Adipocyte (in vitro differentiated cells): ENCODE measurements around the gene SLC17A7.

Experiments
- DNase-seq: peaks from one replicate; pipeline ENCODE4 v3.0.0-alpha.2; 2015; ENCODE audit warnings: low read depth
- H3K27me3 ChIP-seq: replicated peaks from 2 replicates; pipeline ENCODE4 v1.7.0; 2013; ENCODE audit warnings: mild to moderate bottlenecking, low read length, moderate library complexity; ENCODE audit not compliant: control insufficient read depth, insufficient read depth
- H3K36me3 ChIP-seq: 2 replicates; pipeline ENCODE4 v1.7.0; 2013; ENCODE audit warnings: low read length, mild to moderate bottlenecking, moderate library complexity; ENCODE audit not compliant: control insufficient read depth, insufficient read depth, severe bottlenecking
- H3K4me1 ChIP-seq: 2 replicates; pipeline ENCODE4 v1.7.0; 2013; ENCODE audit warnings: mild to moderate bottlenecking, low read length, moderate library complexity; ENCODE audit not compliant: control insufficient read depth, insufficient read depth
- H3K4me3 ChIP-seq: 2 replicates; pipeline ENCODE4 v1.7.0; 2013; ENCODE audit warnings: mild to moderate bottlenecking, low read length, moderate library complexity
- H3K9ac ChIP-seq: 2 replicates; pipeline ENCODE4 v1.7.0; 2013; ENCODE audit warnings: mild to moderate bottlenecking, low read length, moderate library complexity
- H3K9me3 ChIP-seq: 2 replicates; pipeline ENCODE4 v1.7.0; 2013; ENCODE audit warnings: mild to moderate bottlenecking, low read length, moderate library complexity; ENCODE audit not compliant: control insufficient read depth

SLC17A7 gene

DNA sequence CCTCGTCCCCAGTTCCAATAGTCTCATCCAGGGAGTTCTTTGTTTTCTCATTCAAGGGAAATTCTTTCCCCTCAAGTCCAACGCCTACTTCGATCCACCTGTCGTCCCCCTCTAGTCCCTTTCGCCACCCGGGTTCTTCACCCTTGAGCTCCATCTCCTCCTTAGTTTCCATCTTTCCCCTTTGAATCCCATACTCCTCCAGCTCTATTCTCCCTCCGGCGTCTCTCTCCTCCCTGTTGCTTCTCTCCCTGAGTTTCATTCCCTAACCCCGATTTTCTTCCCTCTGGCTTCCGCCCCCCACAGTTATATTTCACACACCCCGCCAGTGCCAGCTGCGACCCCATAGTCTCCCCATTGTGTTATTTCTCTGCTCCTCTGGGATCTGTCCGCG, 628 bp upstream of the SLC17A7 start:
- Histone ChIP-seq H3K27me3 (peaks cover 47% of the 10 kb centered on the region), H3K4me3 (peak overlapping the region; percentile 54), H3K9me3 (no peaks in the 10 kb centered on the region), H3K4me1 (peaks cover 4% of the 10 kb centered on the region), H3K9ac (no peak overlapping the region), H3K36me3 (no peaks in the 10 kb centered on the region)
- no peak for DNase-seq

- H3K27me3 ChIP-seq = peaks cover 56% of the 10 kb centered on the region
- no peaks in the 10 kb centered on the region for H3K36me3 ChIP-seq
- no peak overlapping the region for H3K9ac ChIP-seq
Observed at GRCh38 chr19:49440439-49441209, 703 bp downstream of the SLC17A7 start.

GRCh38 chr19:49439836-49440235, 1.5 kb downstream of the SLC17A7 start:
- DNase-seq = no peak

More at GRCh38 chr19:49440439-49441209, 703 bp downstream of the SLC17A7 start:
- Histone ChIP-seq H3K9me3 (no peaks in the 10 kb centered on the region), H3K4me1 (peaks cover 4% of the 10 kb centered on the region), H3K4me3 (no peak overlapping the region)
- no peak for DNase-seq

GRCh38 chr19:49438261-49438660, 3.1 kb downstream of the SLC17A7 start:
- no peak for DNase-seq
- Histone ChIP-seq H3K4me3 (no peak overlapping the region), H3K9me3 (no peaks in the 10 kb centered on the region), H3K4me1 (peaks cover 4% of the 10 kb centered on the region), H3K27me3 (peaks cover 60% of the 10 kb centered on the region), H3K36me3 (no peaks in the 10 kb centered on the region), H3K9ac (no peak overlapping the region)

More at GRCh38 chr19:49439836-49440235, 1.5 kb downstream of the SLC17A7 start:
- Histone ChIP-seq H3K9me3 (no peaks in the 10 kb centered on the region), H3K4me3 (no peak overlapping the region), H3K36me3 (no peaks in the 10 kb centered on the region), H3K4me1 (peaks cover 4% of the 10 kb centered on the region), H3K27me3 (peaks cover 56% of the 10 kb centered on the region), H3K9ac (no peak overlapping the region)

GRCh38 chr19:49437231-49437630, 4.1 kb downstream of the SLC17A7 start:
- Histone ChIP-seq H3K9ac (no peak overlapping the region), H3K4me3 (no peak overlapping the region), H3K27me3 (peaks cover 60% of the 10 kb centered on the region), H3K36me3 (no peaks in the 10 kb centered on the region), H3K4me1 (peaks cover 2% of the 10 kb centered on the region), H3K9me3 (no peaks in the 10 kb centered on the region)
- no peak for DNase-seq

DNA sequence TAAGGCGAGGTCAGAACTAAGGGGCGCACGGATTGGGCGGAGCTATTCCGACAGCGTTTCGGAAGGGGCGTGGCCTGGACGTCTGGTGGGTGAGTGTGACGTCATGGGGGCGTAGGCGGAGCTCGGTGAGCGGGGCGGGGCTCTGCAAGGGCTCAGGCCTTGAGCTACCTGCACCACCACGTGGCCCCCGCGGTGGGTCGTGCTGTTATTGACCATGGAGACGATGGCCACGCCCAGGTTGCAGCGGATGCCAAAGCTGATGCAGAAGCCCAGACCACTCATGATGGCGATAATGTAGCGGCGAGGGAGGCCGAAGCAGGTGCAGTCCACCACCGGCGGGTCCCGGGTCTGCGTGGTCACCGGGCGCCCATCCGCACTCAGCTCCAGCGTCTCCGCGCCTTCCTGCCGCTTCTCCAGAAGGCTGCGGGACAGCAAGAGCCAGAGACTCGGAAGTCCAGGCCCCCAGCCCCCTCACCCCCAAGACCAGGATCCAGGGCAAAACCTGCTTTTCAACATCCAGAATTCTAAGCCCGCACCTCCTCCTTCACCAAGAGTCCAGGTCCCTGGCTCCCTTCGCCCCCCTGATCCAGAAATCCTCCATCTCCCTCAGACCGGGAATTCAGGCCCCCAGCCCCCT, 4.8 kb downstream of the SLC17A7 start:
- Histone ChIP-seq H3K4me1 (no peaks in the 10 kb centered on the region), H3K9ac (no peak overlapping the region), H3K36me3 (no peaks in the 10 kb centered on the region), H3K4me3 (no peak overlapping the region), H3K27me3 (peaks cover 55% of the 10 kb centered on the region), H3K9me3 (no peaks in the 10 kb centered on the region)
- no peak for DNase-seq

DNA sequence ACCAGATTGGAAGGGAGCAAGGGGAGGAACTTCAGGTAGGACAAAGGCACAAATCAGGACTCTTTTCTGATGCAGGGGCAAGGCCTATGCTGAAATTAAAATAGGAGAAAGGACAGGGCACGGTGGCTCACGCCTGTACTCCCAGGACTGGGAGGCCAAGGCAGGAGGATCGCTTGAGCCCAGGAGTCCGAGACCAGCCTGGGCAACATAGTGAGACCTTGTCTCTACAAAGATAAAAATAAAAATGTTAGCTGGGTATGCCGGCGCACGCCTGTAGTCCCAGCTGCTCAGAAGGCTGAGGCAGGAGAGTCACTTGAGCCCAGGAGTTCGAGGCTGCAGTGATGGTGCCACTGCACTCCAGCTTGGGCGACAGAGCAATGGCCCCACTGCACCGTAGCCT, 5.7 kb downstream of the SLC17A7 start:
- Histone ChIP-seq H3K27me3 (peaks cover 54% of the 10 kb centered on the region), H3K9me3 (no peaks in the 10 kb centered on the region), H3K4me1 (no peaks in the 10 kb centered on the region)

GRCh38 chr19:49434907-49435583, 6.3 kb downstream of the SLC17A7 start:
- Histone ChIP-seq H3K4me1 (no peaks in the 10 kb centered on the region), H3K27me3 (peaks cover 53% of the 10 kb centered on the region), H3K36me3 (no peaks in the 10 kb centered on the region), H3K9ac (no peak overlapping the region), H3K4me3 (no peak overlapping the region), H3K9me3 (no peaks in the 10 kb centered on the region)
- no peak for DNase-seq

More for the DNA sequence above, 5.7 kb downstream of the SLC17A7 start:
- H3K36me3 ChIP-seq = no peaks in the 10 kb centered on the region
- no peak overlapping the region for H3K4me3 ChIP-seq
- DNase-seq = no peak
- no peak overlapping the region for H3K9ac ChIP-seq

DNA sequence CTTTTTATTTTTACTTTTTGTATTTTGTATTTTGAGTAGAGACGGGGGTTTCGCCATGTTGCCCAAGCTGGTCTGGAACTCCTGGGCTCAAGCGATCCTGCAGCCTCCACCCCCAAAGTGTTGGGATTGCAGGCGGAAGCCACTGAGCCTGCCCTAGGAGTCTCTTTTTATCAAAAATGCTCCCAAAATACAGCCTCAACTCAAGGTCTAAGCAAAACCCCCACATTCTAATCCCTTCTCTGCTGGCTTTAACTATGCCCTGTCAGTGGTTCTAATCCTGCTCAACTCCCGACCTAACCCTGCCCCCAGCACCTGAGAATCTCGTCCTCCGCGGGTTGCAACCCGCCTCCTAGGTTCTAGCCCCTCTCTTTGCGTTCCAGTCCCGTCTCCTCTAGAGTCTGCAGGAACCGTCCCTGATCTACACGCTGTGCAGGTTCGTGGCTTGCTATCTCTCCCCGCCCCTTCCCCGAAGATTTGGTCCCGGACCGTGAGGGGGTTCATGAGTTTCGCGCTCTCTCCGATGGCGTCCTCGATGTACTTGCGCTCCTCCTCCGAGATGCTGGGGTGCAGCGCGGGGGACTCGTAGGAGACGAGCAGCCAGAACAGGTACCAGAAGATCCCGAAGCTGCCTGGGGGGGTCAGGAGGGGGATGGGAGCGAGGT, 8.0 kb downstream of the SLC17A7 start:
- Histone ChIP-seq H3K9me3 (no peaks in the 10 kb centered on the region), H3K9ac (no peak overlapping the region), H3K36me3 (no peaks in the 10 kb centered on the region), H3K27me3 (peaks cover 51% of the 10 kb centered on the region), H3K4me1 (no peaks in the 10 kb centered on the region), H3K4me3 (no peak overlapping the region)
- DNase-seq = no peak

GRCh38 chr19:49432141-49433073, 8.9 kb downstream of the SLC17A7 start:
- Histone ChIP-seq H3K9ac (no peak overlapping the region), H3K4me1 (no peaks in the 10 kb centered on the region), H3K4me3 (no peak overlapping the region), H3K27me3 (peaks cover 49% of the 10 kb centered on the region), H3K9me3 (no peaks in the 10 kb centered on the region), H3K36me3 (no peaks in the 10 kb centered on the region)
- DNase-seq = no peak
